ENCODE data around the gene HNRNPAB.

- TF ChIP-seq CTCF (IDR thresholded peaks at IDR 0.05; ENCODE audit: poor library complexity) = no peak
- no peak for TF ChIP-seq EZH2phosphoT487 (IDR thresholded peaks at IDR 0.05; ENCODE audit: low read depth, severe bottlenecking, unreplicated experiment)
These were observed 607 bp upstream of the HNRNPAB start for GRCh38 chr5:178203670-178204181.
